Stimulated activated naive B cell treated with anti-CD40 and anti-IgM and Interleukin-4, amounts not matched to agents 10 μg/mL and 1 μg/mL and 100 μg/mL, for 72 hours (primary cell): ENCODE measurements around the gene RABEPK.
"Not testable (repeated sequence)": the region's sequence is repeated elsewhere in the genome, so short reads cannot be mapped to it uniquely, and the experiment has no call there.

Source experiments
- ATAC-seq, 2 donors: fragments of 150-1000 bp; cut with Tn5 transposase; replicated peaks; 2 replicates each; pipeline ENCODE4 v1.10.0; 2021; ENCODE audit warnings: moderate library complexity in 1 of 2
- DNase-seq: peaks from one replicate; pipeline ENCODE4 v3.0.0; 2021
- H3K27ac Mint-ChIP-seq: one replicate; pipeline ENCODE4 v1.8.0; 2022; ENCODE audit warnings: mild to moderate bottlenecking, mixed read lengths
- H3K27me3 Mint-ChIP-seq, 2 donors: one replicate each; pipeline ENCODE4 v1.8.0; 2022; ENCODE audit warnings: mixed read lengths in 2 of 2
- H3K36me3 Mint-ChIP-seq, 2 donors: one replicate each; pipeline ENCODE4 v1.8.0; 2022; ENCODE audit warnings: mixed read lengths in 2 of 2, mild to moderate bottlenecking in 1 of 2
- H3K4me1 Mint-ChIP-seq, 2 donors: one replicate each; pipeline ENCODE4 v1.8.0; 2022; ENCODE audit warnings: mixed read lengths in 2 of 2, mild to moderate bottlenecking in 1 of 2
- H3K4me3 Mint-ChIP-seq, 2 donors: one replicate each; pipeline ENCODE4 v1.8.0; 2022; ENCODE audit warnings: mild to moderate bottlenecking in 2 of 2, mixed read lengths in 2 of 2, moderate library complexity in 1 of 2
- H3K9me3 Mint-ChIP-seq, 2 donors: one replicate each; pipeline ENCODE4 v1.8.0; 2022; ENCODE audit warnings: mixed read lengths in 2 of 2, mild to moderate bottlenecking in 1 of 2

Gene RABEPK

DNA sequence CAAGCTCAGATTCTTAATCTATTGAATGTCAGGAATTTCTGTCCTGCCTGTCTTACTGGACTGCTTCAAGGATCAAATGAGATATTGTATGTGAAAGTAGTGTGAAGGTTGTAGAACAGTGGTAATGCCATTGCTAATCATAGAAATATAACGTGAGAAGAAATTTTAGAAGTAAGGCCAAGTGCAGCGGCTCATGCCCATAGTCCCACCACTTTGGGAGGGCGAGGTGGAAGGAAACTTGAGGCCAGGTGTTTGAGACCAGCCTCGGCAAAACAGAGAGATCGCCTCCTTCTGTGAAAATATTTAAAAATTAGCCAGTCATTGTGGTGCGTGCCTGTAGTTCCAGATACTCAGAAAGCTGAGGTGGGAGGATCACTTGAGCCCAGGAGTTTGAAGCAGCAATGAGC lies 45.9 kb downstream of the RABEPK start:
- Mint-ChIP-seq H3K9me3 (no peaks in the 10 kb centered on the region), H3K36me3 (peaks cover under 1 to 7% of the 10 kb centered on the region in 2 donors), H3K4me1 (peaks cover under 1 to 5% of the 10 kb centered on the region in 2 donors), H3K4me3 (no peak overlapping the region), H3K27ac (no peak overlapping the region), H3K27me3 (no peaks in the 10 kb centered on the region)
- DNase-seq: no peak
- ATAC-seq: no peak

DNA sequence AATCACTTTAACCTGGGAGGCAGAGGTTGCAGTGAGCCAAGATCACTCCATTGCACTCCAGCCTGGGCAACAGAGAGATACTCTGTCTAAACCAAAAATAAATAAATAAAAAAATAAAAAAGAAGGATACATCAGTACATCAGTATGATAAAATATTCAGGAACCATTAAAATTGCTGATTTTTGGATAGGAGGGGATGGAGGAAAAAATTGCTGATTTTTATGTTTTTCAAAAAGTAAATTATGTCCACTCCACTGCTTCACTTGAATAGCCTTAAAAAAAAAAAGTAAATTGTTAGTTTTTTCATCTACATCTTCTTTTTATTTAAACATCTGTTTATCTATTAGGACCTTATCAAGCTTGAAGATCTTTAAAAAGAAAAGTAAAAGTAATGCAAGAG lies 53.9 kb downstream of the RABEPK start:
- no peak for ATAC-seq
- Mint-ChIP-seq H3K27ac (no peak overlapping the region), H3K4me3 (no peak overlapping the region), H3K9me3 (no peaks in the 10 kb centered on the region), H3K27me3 (no peaks in the 10 kb centered on the region), H3K36me3 (no peaks in the 10 kb centered on the region), H3K4me1 (peaks cover under 1 to 5% of the 10 kb centered on the region in 2 donors)
- DNase-seq: no peak

DNA sequence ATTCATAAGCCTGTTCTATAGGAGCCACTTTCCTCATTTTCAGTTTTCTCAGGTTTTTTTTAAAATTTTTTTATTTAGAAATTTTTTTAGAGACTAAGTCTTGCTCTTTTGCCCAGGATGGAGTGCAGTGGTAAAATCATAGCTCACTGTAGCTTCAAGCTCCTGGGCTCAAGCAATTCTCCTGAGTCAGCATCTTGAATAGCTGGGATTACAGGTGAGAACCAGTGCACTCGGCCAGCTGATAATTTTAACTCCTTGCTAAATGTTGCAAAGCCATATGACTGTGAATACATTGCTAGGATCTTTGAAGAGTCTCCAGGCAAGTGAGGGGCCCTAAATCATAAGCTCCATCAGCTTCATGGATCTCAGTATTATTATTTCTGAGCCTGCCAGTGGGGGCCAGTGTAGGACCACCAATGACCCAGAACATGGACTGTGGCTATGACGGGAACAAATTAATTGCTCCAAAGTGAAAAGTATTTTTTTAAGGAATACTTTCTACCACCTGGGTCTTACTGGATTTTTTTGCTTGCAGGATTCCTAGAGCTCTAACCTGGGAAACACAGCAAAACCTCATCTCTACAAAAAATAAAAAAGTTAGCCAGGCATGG lies 55.5 kb downstream of the RABEPK start:
- ATAC-seq: no peak
- no peaks in the 10 kb centered on the region for H3K27me3 Mint-ChIP-seq
- no peak overlapping the region for H3K4me3 Mint-ChIP-seq
- no peaks in the 10 kb centered on the region for H3K9me3 Mint-ChIP-seq
- H3K36me3 Mint-ChIP-seq: no peaks in the 10 kb centered on the region
- no peak overlapping the region for H3K27ac Mint-ChIP-seq
- H3K4me1 Mint-ChIP-seq: peaks cover 6 to 18% of the 10 kb centered on the region in 2 donors
- DNase-seq: no peak

DNA sequence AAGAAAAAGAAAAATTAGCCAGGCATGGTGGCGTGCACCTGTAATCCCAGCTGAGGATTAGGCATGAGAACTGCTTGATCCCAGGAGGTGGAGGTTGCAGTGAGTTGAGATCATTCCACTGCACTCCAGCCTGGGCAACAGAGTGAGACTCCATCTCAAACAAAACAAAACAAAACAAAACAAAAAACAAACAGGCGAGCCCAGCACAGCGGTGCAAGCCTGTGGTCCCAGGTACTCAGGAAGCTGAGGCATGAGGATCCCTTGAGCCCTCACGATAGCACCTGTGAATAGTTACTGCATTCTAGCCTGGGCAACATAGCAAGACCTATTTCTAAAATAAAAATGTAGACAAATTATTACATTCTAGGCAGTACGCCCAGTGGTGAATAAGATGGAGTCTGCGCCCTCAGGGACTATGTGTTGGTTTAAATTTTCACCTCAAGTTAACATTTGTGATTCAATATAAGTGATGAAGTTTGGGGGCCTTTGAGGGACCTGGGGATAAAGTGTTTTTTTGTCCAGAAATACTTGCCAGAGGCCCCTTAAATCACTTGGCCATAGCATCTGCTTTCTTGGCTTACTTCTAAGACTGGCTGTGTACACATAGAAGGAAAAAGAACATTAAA lies 57.9 kb downstream of the RABEPK start:
- Mint-ChIP-seq H3K4me1 (peaks cover 11 to 30% of the 10 kb centered on the region in 2 donors), H3K36me3 (peaks cover 0 to 6% of the 10 kb centered on the region in 2 donors), H3K9me3 (no peaks in the 10 kb centered on the region), H3K27ac (no peak overlapping the region), H3K27me3 (no peaks in the 10 kb centered on the region), H3K4me3 (no peak overlapping the region)
- DNase-seq (no peak), ATAC-seq (no peak)

DNA sequence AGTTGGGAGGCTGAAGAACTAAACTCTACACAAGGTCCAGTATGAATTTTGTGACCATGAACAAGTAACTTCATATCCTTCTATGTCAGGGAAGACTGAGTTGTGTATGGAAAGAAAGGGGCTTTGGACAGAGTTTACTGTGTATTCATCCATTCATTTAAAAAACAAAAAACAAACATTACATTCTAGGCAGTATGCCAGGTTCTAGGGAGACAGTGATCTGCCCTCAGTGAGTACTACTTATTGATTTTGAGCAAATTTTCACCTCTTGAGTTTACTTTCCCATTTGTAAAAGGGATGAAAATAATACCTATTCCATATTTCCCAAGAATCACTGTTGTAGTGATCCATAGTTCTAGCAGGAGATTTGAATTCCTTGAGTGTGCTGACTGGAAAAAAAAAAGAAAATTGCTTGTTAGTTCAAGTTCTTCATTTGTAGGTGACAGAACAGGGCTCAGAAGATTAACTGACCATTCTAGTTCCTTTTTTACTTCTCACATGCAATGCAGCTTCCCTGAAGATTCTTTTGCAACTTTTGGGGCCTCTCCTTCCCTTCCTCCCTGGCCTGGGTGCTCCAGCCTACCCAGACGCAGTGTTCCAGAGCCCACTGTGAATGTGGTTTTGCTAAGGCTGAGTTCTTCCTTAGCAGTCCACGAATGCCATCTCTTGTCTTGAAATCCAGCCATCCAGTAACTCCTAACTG lies 58.6 kb downstream of the RABEPK start:
- no peaks in the 10 kb centered on the region for H3K27me3 Mint-ChIP-seq
- no peak for ATAC-seq
- no peaks in the 10 kb centered on the region for H3K9me3 Mint-ChIP-seq
- no peak overlapping the region for H3K4me3 Mint-ChIP-seq
- peaks cover 15 to 37% of the 10 kb centered on the region in 2 donors for H3K4me1 Mint-ChIP-seq
- no peak for DNase-seq
- H3K27ac Mint-ChIP-seq: peak overlapping the region; percentile 99
- H3K36me3 Mint-ChIP-seq: peaks cover 0 to 12% of the 10 kb centered on the region in 2 donors

DNA sequence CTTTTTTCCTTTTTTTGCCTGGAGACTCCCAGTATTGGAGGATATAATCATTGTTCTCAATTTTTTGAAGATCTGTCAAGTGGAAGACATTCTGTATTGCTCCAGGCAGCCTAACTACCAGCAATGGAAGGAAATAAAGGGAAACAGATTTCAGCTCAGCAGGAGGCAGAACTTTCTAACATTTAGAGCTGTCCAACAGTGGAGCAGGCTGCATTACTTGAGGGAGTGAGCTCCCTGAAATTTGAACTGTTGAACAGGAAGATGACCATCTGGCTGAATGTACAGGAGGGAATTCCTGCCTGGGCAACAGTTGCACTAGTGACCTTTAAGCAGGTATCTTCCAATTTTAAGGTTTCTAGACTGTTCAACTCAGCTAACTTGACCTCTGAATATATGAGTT lies 60.2 kb downstream of the RABEPK start:
- DNase-seq: no peak

DNA sequence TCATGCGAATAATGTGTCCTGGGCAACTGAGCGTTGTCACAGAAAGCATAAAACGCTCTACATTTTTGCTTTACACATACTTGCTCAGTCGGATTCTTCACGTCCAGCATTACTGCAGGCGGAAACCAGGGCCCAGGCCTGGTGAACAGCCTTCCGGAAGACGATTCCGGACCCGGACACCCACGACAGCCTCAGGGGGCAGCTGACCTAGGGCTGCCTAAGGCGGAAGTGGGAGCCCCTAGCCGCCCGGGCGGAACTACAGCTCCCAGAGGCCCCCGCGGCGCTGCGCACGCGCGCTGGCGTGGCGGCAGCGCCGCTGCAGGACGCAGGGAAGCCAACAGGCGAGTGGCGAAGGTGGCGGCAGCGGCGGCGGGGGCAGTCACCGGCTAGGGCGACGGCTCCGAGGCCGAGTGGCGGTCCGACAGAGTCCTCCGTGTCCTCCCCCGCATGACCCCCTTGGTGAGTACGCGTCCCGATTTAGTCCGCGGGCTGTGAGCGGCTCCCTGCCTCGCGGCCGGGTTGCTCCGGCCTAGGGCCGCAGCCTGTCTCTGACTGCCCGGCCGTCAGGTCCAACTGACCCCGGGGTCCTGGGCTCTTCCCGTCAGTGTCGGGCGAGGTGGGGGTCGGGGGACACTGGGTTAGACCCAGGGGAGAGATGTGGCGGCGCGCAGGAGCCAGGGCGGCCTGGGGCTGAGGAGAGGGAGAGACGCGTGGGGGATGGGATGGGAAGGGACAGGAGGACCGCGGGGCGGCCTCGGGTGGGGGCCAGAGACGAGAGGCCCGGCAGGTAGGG lies 61.4 kb downstream of the RABEPK start, which contains the start of gene GAPVD1:
Gene GAPVD1 (plus strand): TSS at position 326 of the 793 bp plus-strand sequence. CDS start 37,096 bp downstream, outside the sequence.
- Mint-ChIP-seq H3K36me3 (peaks cover 8 to 26% of the 10 kb centered on the region in 2 donors), H3K9me3 (no peaks in the 10 kb centered on the region), H3K4me1 (peaks cover 22 to 50% of the 10 kb centered on the region in 2 donors), H3K4me3 (peak within 1 kb of the TSS; percentile 98 to 99), H3K27me3 (no peaks in the 10 kb centered on the region), H3K27ac (peak within 1 kb of the TSS; percentile 99)
- DNase-seq (peak; percentile 92), ATAC-seq (peak; percentile 97)

More for the DNA sequence above, 60.2 kb downstream of the RABEPK start:
- Mint-ChIP-seq H3K4me1 (peaks cover 22 to 50% of the 10 kb centered on the region in 2 donors), H3K36me3 (peaks cover 6 to 20% of the 10 kb centered on the region in 2 donors), H3K27ac (peak overlapping the region; percentile 99), H3K27me3 (no peaks in the 10 kb centered on the region), H3K4me3 (peak overlapping the region; percentile 98 to 99), H3K9me3 (no peaks in the 10 kb centered on the region)
- no peak for ATAC-seq

DNA sequence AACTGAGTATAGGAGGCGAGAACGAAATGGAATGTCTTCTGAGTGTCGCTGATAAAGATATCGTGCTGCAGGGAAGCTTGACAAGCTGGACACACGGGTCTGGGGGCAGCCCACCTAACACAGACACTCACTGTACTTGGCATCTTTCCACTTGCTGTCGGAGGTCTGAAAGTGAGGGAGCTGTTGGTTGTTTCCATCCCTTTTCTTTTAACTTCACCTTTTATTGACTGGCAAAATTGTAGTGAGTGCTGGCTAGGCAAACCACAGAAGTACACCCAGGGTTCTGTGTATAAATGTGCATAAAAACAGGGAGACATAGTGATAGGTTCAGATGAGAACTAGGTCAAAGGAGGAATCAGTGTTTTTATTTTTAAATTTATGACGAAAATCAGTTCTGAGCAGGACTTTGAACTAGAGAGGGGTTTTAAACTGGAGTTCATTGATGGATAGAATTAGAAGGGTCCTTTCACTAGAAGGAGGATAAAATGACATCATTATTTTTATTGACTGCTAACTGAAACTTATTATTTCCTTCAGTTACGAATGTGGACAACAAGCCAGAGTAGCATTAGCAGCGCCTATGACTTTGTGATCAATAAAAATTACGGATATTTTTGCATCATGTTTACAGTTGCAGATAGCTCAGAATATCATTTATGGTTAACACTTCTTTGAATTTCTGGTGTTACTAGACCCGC lies 62.1 kb downstream of the RABEPK start:
- no peaks in the 10 kb centered on the region for H3K27me3 Mint-ChIP-seq

DNA sequence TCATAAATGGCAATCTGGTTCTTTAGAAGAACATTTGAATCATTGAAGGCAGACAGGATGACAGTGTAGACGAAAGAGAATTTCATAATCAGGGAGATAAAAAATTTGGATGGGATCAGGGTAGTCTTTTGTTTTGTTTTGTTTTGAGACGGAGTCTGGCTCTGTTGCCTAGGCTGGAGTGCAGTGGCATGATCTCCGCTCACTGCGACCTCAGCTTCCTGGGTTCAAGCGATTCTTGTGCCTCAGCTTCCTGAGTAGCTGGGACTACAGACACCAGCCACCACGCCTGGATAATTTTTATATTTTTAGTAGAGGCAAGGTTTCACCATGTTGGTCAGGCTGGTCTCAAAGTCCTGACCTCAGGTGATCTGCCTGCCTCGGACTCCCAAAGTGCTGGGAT lies 63.7 kb downstream of the RABEPK start:
- H3K27ac Mint-ChIP-seq, DNase-seq, H3K9me3 Mint-ChIP-seq, H3K27me3 Mint-ChIP-seq, ATAC-seq: not testable (repeated sequence)
- Mint-ChIP-seq H3K4me3 (peak overlapping the region; percentile 14 to 49), H3K4me1 (peaks cover 28 to 57% of the 10 kb centered on the region in 2 donors), H3K36me3 (peaks cover 20 to 39% of the 10 kb centered on the region in 2 donors)

More for the DNA sequence above, 62.1 kb downstream of the RABEPK start:
- Mint-ChIP-seq H3K4me1 (peaks cover 22 to 50% of the 10 kb centered on the region in 2 donors), H3K36me3 (peaks cover 12 to 30% of the 10 kb centered on the region in 2 donors), H3K4me3 (peak overlapping the region; percentile 98 to 99), H3K27ac (peak overlapping the region; percentile 99), H3K9me3 (no peaks in the 10 kb centered on the region)
- ATAC-seq: no peak
- no peak for DNase-seq

DNA sequence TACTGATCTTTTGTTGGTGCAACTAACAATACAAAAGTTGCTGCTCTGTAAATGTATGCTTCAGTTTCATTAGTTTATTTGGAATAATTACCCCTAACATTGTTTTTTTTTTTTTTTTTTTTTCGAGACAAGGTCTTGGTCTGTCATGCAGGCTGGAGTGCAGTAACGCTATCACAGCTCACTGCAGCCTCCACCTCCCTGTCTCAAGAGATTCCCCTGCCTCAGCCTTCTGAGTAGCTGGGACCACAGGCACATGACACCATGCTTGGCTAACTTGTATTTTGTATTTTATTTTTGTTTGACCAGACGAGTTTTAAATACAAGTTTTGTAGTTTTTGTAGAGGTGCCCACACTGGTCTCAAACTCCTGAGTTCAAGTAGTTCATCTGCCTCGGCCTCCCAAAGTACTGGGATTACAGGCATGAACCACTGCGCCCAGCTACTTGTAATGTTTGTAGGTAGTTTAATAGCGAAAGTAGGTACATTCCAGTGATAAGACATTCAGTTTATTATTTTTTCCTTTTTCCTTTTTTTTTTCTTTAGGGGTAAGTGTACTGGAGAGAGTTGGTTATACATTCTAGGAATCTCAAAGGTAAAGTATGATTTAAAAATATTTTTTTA lies 68.2 kb downstream of the RABEPK start:
- no peaks in the 10 kb centered on the region for H3K9me3 Mint-ChIP-seq
- peaks cover 24 to 37% of the 10 kb centered on the region in 2 donors for H3K36me3 Mint-ChIP-seq
- H3K27me3 Mint-ChIP-seq: no peaks in the 10 kb centered on the region
- H3K27ac Mint-ChIP-seq: peak overlapping the region; percentile 73
- H3K4me3 Mint-ChIP-seq: peak overlapping the region in 1 of 2 donors; percentile 25
- H3K4me1 Mint-ChIP-seq: peaks cover 23 to 38% of the 10 kb centered on the region in 2 donors
- DNase-seq (no peak), ATAC-seq (peak; percentile 36 to 57)

DNA sequence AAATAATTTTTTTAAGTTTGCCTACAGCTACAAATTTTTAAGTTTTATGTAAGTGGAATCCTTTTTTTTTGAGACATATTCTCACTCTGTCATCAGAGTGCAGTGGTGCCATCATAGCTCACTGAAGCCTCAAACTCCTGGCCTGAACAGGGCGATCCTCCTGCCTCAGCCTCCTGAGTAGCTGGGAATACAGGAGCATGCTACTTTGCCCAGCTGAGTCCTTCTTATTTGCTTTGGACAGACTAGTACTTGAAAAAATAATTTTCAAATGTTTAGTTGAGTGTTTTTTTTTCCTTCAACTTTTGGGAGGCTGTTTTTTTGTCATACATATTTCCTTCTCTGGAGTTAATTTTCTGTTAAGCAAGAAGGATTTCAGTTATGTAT lies 68.7 kb downstream of the RABEPK start:
- Mint-ChIP-seq H3K4me3 (no peak overlapping the region), H3K27ac (no peak overlapping the region), H3K36me3 (peaks cover 24 to 33% of the 10 kb centered on the region in 2 donors)

DNA sequence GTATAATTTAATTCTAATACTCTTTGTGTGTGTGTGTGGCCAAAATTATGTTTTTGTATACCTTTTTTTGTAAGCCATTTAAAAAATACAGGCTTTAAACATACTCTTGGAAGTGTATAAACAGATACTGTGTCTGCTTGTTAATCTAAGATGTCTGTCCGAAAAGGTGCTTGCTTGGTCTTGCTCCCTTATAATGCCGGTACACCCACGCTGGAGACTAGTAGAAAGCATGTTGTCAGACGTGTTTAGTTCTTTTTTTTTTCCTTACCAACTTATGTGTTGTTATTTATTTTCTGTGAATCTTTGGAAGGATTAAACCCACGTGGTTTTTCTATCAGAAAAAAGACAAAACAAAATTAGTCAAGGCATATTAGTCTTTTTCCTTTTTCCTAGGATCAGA lies 70.7 kb downstream of the RABEPK start:
- H3K27me3 Mint-ChIP-seq: no peaks in the 10 kb centered on the region
- no peaks in the 10 kb centered on the region for H3K9me3 Mint-ChIP-seq
- H3K4me3 Mint-ChIP-seq: no peak overlapping the region
- H3K27ac Mint-ChIP-seq: no peak overlapping the region
- ATAC-seq (no peak), DNase-seq (no peak)
- peaks cover 19 to 22% of the 10 kb centered on the region in 2 donors for H3K36me3 Mint-ChIP-seq
- peaks cover 13 to 20% of the 10 kb centered on the region in 2 donors for H3K4me1 Mint-ChIP-seq

More for the DNA sequence above, 68.7 kb downstream of the RABEPK start:
- ATAC-seq: no peak
- H3K27me3 Mint-ChIP-seq: no peaks in the 10 kb centered on the region
- peaks cover 18 to 33% of the 10 kb centered on the region in 2 donors for H3K4me1 Mint-ChIP-seq
- DNase-seq: no peak
- H3K9me3 Mint-ChIP-seq: no peaks in the 10 kb centered on the region

DNA sequence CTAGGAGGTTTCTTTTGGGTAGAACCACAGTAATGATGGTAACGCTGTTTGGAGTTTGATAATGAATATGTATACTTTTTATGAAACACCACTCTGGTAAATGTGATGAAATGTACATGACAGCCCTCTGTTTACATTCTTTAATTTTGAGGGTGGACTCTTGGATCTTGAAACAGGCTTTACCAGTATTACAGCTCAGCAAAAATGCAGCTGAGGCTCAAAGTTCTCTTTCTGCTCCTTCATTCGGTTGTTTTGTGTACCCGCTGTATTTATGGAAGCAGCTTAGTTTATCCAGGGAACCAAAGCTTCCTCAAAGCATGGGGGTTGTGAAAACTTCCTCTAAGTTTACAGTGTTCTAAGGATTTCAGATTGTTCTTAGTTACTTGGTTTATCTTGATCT lies 72.4 kb downstream of the RABEPK start:
- H3K9me3 Mint-ChIP-seq: no peaks in the 10 kb centered on the region
- no peaks in the 10 kb centered on the region for H3K27me3 Mint-ChIP-seq
- ATAC-seq (no peak), DNase-seq (no peak)
- peak overlapping the region; percentile 31 for H3K27ac Mint-ChIP-seq
- no peak overlapping the region for H3K4me3 Mint-ChIP-seq
- peaks cover 13 to 25% of the 10 kb centered on the region in 2 donors for H3K4me1 Mint-ChIP-seq
- peaks cover 15 to 18% of the 10 kb centered on the region in 2 donors for H3K36me3 Mint-ChIP-seq
